Breast epithelium (tissue), 3 donors: ENCODE measurements around the gene KLF15.

ENCODE experiments used
- CTCF ChIP-seq, 3 donors: fragments of 450-650 bp; IDR thresholded peaks; one replicate each; pipeline ENCODE4 v1.5.1; 2016 to 2017; ENCODE audit warnings: antibody characterized with exemption in 3 of 3, mild to moderate bottlenecking in 3 of 3, moderate library complexity in 3 of 3
- POLR2A ChIP-seq: fragments of 450-650 bp; IDR thresholded peaks from one replicate; pipeline ENCODE4 v1.6.1; 2016; ENCODE audit warnings: antibody characterized with exemption, mild to moderate bottlenecking, moderate library complexity

- TF ChIP-seq CTCF (IDR thresholded peaks at IDR 0.05) (no peak), POLR2A (no peak)
These were observed 2.4 kb downstream of the KLF15 start for GRCh38 chr3:126354776-126355175.
